ENCODE measurements around the gene ADCY10.

- TF ChIP-seq ESRRG (CRISPR knock-in tag; IDR thresholded peaks at IDR 0.05) (no peak), ZFP30 (CRISPR knock-in tag; IDR thresholded peaks at IDR 0.05) (no peak), ARNTL (CRISPR knock-in tag; IDR thresholded peaks at IDR 0.05; ENCODE audit: borderline replicate concordance, low read depth) (no peak), TOX (CRISPR knock-in tag; IDR thresholded peaks at IDR 0.05; ENCODE audit: borderline replicate concordance) (no peak), RARB (CRISPR knock-in tag; IDR thresholded peaks at IDR 0.05) (no peak), TSHZ2 (CRISPR knock-in tag; IDR thresholded peaks at IDR 0.05) (no peak), CREB5 (CRISPR knock-in tag; IDR thresholded peaks at IDR 0.05; ENCODE audit: low read depth) (no peak), ZNF8 (CRISPR knock-in tag; IDR thresholded peaks at IDR 0.05) (no peak), GLIS3 (CRISPR knock-in tag; IDR thresholded peaks at IDR 0.05) (no peak), ISL1 (CRISPR knock-in tag; IDR thresholded peaks at IDR 0.05) (no peak), ZC3H10 (CRISPR knock-in tag; IDR thresholded peaks at IDR 0.05) (no peak), ZNF70 (CRISPR knock-in tag; IDR thresholded peaks at IDR 0.05) (no peak)
- TF ChIP-seq, protein P1, sequence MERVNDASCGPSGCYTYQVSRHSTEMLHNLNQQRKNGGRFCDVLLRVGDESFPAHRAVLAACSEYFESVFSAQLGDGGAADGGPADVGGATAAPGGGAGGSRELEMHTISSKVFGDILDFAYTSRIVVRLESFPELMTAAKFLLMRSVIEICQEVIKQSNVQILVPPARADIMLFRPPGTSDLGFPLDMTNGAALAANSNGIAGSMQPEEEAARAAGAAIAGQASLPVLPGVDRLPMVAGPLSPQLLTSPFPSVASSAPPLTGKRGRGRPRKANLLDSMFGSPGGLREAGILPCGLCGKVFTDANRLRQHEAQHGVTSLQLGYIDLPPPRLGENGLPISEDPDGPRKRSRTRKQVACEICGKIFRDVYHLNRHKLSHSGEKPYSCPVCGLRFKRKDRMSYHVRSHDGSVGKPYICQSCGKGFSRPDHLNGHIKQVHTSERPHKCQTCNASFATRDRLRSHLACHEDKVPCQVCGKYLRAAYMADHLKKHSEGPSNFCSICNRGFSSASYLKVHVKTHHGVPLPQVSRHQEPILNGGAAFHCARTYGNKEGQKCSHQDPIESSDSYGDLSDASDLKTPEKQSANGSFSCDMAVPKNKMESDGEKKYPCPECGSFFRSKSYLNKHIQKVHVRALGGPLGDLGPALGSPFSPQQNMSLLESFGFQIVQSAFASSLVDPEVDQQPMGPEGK (CRISPR knock-in tag; IDR thresholded peaks at IDR 0.05; ENCODE audit: borderline replicate concordance): no peak
Observed at GRCh38 chr1:167774710-167775109, 139.2 kb downstream of the ADCY10 start.

Data from SK-N-SH treated with all-trans-retinoic acid at 6 μM for 48 hours (cell line).